AML-193 (cell line): ENCODE results near the gene NLRC4.
"Not testable (repeated sequence)": the region's sequence is repeated elsewhere in the genome, so short reads cannot be mapped to it uniquely, and the experiment has no call there.

Experiments
- DNase-seq, 2 experiments: peaks; one replicate each; lab custom pipeline; 2025; lab: John Stamatoyannopoulos, UW

Gene NLRC4, protein sequence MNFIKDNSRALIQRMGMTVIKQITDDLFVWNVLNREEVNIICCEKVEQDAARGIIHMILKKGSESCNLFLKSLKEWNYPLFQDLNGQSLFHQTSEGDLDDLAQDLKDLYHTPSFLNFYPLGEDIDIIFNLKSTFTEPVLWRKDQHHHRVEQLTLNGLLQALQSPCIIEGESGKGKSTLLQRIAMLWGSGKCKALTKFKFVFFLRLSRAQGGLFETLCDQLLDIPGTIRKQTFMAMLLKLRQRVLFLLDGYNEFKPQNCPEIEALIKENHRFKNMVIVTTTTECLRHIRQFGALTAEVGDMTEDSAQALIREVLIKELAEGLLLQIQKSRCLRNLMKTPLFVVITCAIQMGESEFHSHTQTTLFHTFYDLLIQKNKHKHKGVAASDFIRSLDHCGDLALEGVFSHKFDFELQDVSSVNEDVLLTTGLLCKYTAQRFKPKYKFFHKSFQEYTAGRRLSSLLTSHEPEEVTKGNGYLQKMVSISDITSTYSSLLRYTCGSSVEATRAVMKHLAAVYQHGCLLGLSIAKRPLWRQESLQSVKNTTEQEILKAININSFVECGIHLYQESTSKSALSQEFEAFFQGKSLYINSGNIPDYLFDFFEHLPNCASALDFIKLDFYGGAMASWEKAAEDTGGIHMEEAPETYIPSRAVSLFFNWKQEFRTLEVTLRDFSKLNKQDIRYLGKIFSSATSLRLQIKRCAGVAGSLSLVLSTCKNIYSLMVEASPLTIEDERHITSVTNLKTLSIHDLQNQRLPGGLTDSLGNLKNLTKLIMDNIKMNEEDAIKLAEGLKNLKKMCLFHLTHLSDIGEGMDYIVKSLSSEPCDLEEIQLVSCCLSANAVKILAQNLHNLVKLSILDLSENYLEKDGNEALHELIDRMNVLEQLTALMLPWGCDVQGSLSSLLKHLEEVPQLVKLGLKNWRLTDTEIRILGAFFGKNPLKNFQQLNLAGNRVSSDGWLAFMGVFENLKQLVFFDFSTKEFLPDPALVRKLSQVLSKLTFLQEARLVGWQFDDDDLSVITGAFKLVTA

DNA sequence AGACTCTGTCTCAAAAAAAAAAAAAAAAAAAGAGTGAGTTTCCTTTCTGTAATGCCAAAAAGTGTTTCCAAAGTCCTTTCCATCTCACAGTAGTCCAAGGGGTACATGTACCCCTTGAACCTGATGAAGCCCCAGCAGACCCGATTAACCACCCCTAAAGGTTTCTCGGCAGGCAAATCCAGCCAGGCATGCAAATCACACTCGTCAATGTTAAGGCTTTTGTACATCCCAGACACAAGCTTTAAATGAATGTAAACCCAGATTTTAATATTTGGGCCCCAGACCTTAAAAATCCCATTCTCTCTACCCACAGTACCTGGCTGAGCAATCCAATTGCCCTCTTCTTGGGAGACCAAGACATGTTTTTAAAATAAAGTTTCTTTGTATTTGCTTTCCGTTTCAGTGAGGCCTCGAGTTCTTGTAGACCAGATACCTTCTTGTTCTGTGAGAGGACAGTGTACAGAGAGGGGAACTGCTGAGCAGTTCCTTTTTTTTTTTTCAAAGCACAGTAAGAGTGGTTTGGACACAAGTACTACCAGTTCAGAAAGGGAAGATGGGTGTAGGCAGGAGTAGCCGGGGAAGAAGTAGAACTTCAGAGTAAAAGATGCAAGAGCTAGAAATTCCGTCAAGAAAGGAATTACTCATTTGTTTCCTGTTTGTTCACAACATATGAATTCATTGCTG is at the start of gene NLRC4:
NLRC4 (minus strand) TSS at position 465 of the 684 bp plus-strand sequence. CDS start 8,111 bp downstream, outside the sequence.
- DNase-seq: peak; percentile 84 to 86

GRCh38 chr2:32310577-32310976 is 45.9 kb upstream of the NLRC4 start:
- no peak for DNase-seq

DNA sequence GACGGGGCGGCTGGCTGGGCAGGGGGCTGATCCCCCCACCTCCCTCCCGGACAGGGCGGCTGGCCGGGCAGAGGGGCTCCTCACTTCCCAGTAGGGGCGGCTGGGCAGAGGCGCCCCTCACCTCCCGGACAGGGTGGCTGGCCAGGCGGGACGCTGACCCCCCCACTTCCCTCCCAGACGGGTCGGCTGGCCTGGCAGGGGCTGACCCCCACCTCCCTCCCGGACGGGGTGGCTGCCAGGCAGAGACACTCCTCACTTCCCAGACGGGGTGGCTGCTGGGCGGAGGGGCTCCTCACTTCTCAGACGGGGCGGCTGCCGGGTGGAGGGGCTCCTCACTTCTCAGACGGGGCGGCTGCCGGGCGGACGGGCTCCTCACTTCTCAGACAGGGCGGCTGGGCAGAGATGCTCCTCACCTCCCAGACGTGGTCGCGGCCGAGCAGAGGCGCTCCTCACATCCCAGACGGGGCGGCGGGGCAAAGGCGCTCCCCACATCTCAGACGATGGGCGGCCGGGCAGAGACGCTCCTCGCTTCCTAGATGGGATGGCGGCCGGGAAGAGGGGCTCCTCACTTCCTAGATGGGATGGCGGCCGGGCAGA is 29.4 kb upstream of the NLRC4 start:
- not testable (repeated sequence) for DNase-seq

DNA sequence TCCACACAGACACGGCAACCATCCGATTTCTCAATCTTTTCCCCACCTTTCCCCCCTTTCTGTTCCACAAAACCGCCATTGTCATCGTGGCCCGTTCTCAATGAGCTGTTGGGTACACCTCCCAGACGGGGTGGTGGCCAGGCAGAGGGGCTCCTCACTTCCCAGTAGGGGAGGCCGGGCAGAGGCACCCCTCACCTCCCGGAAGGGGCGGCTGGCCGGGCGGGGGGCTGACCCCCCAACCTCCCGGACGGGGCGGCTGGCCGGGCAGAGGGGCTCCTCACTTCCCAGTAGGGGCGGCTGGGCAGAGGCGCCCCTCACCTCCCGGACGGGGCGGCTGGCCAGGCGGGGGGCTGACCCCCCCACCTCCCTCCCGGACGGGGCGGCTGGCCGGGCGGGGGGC is 28.8 kb upstream of the NLRC4 start:
- not testable (repeated sequence) for DNase-seq

- DNase-seq: no peak
Measured at GRCh38 chr2:32291746-32292145, 27.1 kb upstream of the NLRC4 start.

DNA sequence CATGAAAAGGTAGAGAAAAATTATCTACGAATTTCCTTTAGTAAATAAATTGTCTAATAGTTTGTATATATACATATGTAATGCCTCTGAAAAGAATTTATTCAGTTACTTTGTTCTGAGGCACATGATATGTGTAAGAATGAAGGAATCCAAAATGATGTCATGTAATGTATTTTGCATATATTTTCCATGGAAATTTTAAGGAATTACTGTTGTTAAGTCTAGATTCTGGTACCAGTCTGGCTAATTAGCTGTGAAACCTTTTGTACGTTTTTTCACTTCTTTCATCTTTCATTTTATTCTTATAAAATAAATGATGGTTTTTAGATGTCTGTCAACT is 25.3 kb upstream of the NLRC4 start:
- no peak for DNase-seq

- DNase-seq: peak; percentile 55 to 65
Measured at GRCh38 chr2:32289165-32289999, 24.7 kb upstream of the NLRC4 start.

DNA sequence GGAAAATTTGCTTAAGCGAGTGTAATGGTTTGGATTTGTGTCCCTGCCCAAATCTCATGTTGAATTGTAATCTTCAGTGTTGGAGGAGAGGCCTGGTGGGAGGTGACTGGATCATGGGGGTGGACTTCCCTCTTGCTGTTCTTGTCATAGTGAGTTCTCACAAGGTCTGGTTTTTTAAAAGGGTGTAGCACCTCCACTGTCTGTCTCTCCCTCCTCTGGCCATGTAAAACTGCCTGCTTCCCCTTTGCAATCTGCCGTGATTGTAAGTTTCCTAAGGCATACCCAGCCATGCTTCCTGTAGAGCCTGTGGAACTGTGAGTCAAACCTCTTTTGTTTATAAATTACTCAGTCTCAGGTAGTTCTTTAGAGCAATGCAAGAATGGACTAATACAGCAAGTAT is 19.6 kb upstream of the NLRC4 start:
- no peak for DNase-seq

GRCh38 chr2:32278478-32278853 is 13.8 kb upstream of the NLRC4 start:
- DNase-seq: no peak

DNA sequence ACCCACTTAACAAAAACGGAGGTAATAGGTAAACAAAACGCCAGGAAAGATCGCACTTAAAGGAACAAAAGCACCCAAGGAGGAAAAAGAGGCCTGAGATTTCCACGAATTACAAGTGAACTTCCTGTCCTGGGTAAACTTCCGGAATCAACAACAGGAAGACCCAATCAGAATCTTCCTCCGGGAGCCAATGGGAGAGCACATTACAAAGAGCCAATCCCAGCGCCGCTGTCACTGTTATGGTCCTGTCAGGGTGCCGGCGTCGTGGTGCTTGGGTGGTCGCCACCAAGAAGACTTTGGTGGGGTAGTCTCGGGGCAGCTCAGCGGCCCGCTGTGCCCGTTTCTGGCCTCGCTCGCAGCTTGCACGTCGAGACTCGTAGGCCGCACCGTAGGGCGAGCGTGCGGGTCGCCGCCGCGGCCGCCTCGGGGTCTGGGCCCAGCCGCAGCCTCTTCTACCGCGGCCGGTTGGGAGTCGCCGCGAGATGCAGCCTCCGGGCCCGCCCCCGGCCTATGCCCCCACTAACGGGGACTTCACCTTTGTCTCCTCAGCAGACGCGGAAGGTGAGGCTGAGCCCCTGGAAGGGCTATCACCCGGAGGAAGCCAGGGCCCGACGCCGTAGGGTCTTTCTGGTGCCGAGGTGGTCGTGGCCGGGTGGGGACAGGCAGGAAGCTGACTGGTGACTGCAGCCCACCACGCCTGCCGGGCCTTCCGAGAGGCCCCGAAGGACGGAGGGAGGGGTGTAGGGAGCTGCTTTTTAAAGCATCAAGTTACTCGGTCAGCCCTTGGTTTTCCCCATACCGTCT is 13.2 kb upstream of the NLRC4 start, which contains the start of gene YIPF4:
YIPF4 (plus strand) TSS at position 231 of the 804 bp plus-strand sequence; CDS start at position 483, 252 bp downstream.
- DNase-seq: peak; percentile 84 to 90

DNA sequence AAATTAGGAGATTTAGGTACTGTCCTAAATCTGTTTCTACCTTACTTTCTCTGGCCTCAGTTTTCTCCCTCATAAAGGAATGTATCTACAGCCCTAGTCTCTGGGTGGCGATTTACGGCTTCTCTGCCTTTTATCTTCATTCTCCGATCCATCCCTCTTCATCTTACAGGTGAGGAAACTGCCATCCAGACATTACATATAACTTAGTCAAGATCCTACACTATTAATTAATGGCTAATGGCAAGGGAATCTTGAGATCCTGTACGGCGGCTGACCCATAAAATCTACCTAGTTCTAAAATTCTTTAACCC is 12.6 kb upstream of the NLRC4 start:
- no peak for DNase-seq

DNA sequence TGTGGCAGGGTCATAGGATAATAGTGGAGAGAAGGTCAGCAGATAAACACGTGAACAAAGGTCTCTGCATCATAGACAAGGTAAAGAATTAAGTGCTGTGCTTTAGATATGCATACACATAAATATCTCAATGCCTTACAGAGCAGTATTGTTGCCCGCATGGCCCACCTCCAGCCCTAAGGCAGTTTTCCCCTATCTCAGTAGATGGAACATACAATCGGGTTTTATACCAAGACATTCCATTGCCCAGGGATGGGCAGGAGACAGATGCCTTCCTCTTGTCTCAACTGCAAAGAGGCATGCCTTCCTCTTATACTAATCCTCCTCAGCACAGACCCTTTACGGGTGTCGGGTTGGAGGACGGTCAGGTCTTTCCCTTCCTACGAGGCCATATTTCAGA is 11.1 kb upstream of the NLRC4 start:
- DNase-seq: not testable (repeated sequence)

DNA sequence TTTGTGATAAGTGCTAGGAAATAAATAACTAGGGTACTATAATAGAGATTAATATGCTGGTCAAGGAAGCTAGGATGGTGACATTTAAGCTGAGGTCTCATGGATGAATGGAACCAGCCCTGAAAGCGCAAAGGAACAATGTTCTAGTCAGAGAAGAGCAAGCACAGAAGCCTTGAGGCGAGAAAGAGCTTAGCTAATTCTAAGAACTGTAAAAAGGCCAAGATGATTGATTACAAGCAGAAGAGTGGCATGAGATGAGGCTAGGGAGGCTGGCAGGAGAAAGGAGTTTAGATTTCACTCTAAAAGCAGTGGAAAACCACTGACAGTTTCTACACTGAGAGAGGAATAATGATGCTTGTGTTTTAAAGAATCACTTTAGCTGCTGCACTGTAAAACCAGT is 9.6 kb upstream of the NLRC4 start:
- DNase-seq: no peak

GRCh38 chr2:32272279-32272678 is 7.6 kb upstream of the NLRC4 start:
- DNase-seq: no peak

GRCh38 chr2:32271063-32271462 is 6.4 kb upstream of the NLRC4 start:
- no peak for DNase-seq

- peak; percentile 81 to 84 for DNase-seq
Measured at GRCh38 chr2:32262105-32262504, 2.6 kb downstream of the NLRC4 start.

DNA sequence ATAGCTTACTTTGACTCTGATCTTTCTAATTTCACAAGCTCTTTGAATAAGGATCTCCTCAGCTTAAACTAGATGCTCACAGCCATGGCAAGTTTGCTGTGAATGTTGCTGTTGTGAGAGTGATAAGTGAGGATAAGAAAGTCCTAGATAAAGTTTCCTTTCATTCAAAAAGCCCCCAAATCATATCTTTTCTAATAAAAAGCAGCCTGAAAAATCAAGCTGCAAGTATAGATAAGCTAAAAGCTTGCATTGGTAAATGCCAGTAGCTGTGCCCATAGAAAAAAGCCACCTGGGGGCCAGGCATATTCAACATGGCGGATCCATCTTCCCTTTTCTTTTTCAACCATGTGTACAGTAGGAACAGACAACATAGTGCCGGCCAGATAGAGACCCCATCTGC is 4.3 kb downstream of the NLRC4 start:
- DNase-seq: no peak

- no peak for DNase-seq
Measured at GRCh38 chr2:32258242-32258641, 6.4 kb downstream of the NLRC4 start.

- DNase-seq: no peak
Measured at GRCh38 chr2:32250290-32250689, 14.4 kb downstream of the NLRC4 start.

DNA sequence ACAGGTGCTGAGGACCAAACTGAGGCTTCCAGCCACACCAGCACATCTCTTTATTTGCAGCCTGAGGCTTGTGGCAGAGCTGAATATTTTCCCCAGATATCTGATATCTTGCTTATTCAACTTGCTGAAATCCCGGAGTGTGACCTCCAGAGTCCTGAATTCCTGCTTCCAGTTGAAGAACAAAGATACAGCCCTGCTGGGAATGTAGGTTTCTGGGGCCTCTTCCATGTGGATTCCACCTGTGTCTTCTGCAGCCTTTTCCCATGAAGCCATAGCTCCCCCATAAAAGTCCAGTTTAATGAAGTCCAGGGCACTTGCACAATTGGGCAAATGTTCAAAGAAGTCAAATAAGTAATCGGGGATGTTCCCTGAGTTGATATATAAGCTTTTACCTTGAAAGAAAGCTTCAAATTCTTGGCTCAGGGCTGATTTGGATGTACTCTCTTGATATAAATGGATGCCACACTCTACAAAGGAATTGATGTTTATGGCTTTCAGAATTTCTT is 14.9 kb downstream of the NLRC4 start:
- DNase-seq: no peak
